Measurements from ENCODE around the gene ATP1A1. TPM values are rescaled to one million over a fixed set of nuclear protein-coding genes. Genes with fewer than 3 reads are reported as not detected.

The ATP1A1 gene
- total and polyA plus RNA-seq, 9 of the 15 experiments (the other 6 are each of a cell fraction or from before 2014, with no cell fraction given) = 99.3 to 513 (median 234) TPM

- Histone ChIP-seq H2AFZ (ENCODE audit: low read depth, low read length) (no peak overlapping the region), H3K27ac (ENCODE audit: extremely low read depth, low read depth, low read length) (no peak overlapping the region), H3K79me2 (ENCODE audit: control insufficient read depth, insufficient read depth, low read length) (no peaks in the 10 kb centered on the region), H3K9me3 (replicated peaks; ENCODE audit: control insufficient read depth, insufficient read depth, low read depth, low read length) (no peaks in the 10 kb centered on the region), H3K4me1 (replicated peaks in 1 of 2; ENCODE audit: control insufficient read depth in 2 of 2, insufficient read depth in 2 of 2, low read length in 2 of 2) (peaks cover 0 to 6% of the 10 kb centered on the region in 2 experiments; a peak in 1 of 5 replicates), H3K9me1 (ENCODE audit: control insufficient read depth, insufficient read depth, low read length) (no peaks in the 10 kb centered on the region), H4K20me1 (replicated peaks; ENCODE audit: control insufficient read depth, insufficient read depth, low read length) (no peaks in the 10 kb centered on the region), H3K4me3 (no peak overlapping the region), H3K27me3 (ENCODE audit: control insufficient read depth in 2 of 2, insufficient read depth in 2 of 2, low read length in 2 of 2) (no peaks in the 10 kb centered on the region; a peak in 1 of 5 replicates), H3K9ac (ENCODE audit: insufficient read depth in 1 of 2, low read depth in 2 of 2, low read length in 2 of 2) (no peak overlapping the region), H3K36me3 (ENCODE audit: control insufficient read depth, insufficient read depth, low read length) (no peaks in the 10 kb centered on the region), H3K4me2 (ENCODE audit: insufficient read depth, low read length) (no peak overlapping the region)
- DNase-seq (ENCODE audit: extremely low read depth in 1 of 4, low spot score in 3 of 4) (no peak), FAIRE-seq (no peak), ATAC-seq (no peak)
- intact Hi-C loops (cut with micrococcal nuclease) (no loop called here), in situ Hi-C loops (cut with MboI) (no loop called here)
- no TSS peak for BruUV-seq (replicated peaks)
- CTCF ChIA-PET (ENCODE audit: low intra/inter-chr PET ratio) = no interaction called here
- 29% methylated on average over 3 of the region's 3 CpGs for WGBS (ENCODE audit: insufficient coverage, low coverage, missing lambda C conversion rate)
- POLR2A ChIA-PET = no interaction called here
- TF ChIP-seq ZNF23 (CRISPR knock-in tag; IDR thresholded peaks at IDR 0.05) (no peak), ZNF165 (CRISPR knock-in tag; IDR thresholded peaks at IDR 0.05; ENCODE audit: borderline replicate concordance) (no peak), HIVEP1 (CRISPR knock-in tag; IDR thresholded peaks at IDR 0.05) (no peak), NFIC (IDR thresholded peaks at IDR 0.05) (no peak), JUND (IDR thresholded peaks at IDR 0.05; ENCODE audit: borderline replicate concordance, low read depth, low read length) (no peak), JUND (tag; IDR thresholded peaks at IDR 0.05; ENCODE audit: borderline replicate concordance, low read depth, low read length) (no peak), EHMT2 (IDR thresholded peaks at IDR 0.05) (no peak), NCOA4 (IDR thresholded peaks at IDR 0.05; ENCODE audit: partially characterized antibody) (no peak), LEF1 (IDR thresholded peaks at IDR 0.05) (no peak), GTF2E2 (tag; IDR thresholded peaks at IDR 0.05) (no peak), ZZZ3 (IDR thresholded peaks at IDR 0.05) (no peak), NKRF (IDR thresholded peaks at IDR 0.05; ENCODE audit: borderline replicate concordance) (no peak), TCF7L2 (IDR thresholded peaks at IDR 0.05; ENCODE audit: low read depth, low read length) (no peak), LCOR (CRISPR knock-in tag; IDR thresholded peaks at IDR 0.05) (no peak), ZBTB5 (IDR thresholded peaks at IDR 0.05) (no peak)
Measured at GRCh38 chr1:116446686-116447085, 73.6 kb downstream of the ATP1A1 start.
